GM19043 (cell line): ENCODE results near the gene STIMATE.

Source experiments
- ATAC-seq: cut with Tn5 transposase; IDR thresholded peaks from one replicate; pipeline ENCODE4 v1.9.1; 2021; ENCODE audit warnings: low read depth; ENCODE audit not compliant: unreplicated experiment

Gene STIMATE

GRCh38 chr3:52843881-52844280, 53.5 kb downstream of the STIMATE start:
- no peak for ATAC-seq

GRCh38 chr3:52843108-52843865, 54.1 kb downstream of the STIMATE start:
- ATAC-seq: no peak

- ATAC-seq: no peak
Observed at GRCh38 chr3:52842424-52842823, 54.9 kb downstream of the STIMATE start.

DNA sequence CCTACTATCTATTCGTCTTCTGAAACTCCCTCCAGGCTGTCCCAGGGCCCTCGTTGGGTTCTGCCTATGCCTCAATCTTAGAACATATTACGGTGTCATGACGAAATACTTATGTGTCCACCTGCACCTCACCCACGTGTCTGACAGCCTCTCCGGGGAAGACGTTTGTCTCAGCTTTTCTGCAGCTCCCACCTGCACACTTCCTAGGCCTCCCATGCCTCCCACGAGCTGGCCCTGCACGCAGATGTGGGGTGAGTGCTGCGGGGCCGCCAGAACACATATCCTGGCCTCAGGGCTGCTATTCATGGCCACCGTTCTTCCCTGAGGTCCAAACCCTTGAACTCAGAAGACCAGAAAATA, 55.4 kb downstream of the STIMATE start:
- no peak for ATAC-seq

- no peak for ATAC-seq
Observed at GRCh38 chr3:52841211-52841980, 56.0 kb downstream of the STIMATE start.

GRCh38 chr3:52839892-52840545, 57.3 kb downstream of the STIMATE start:
- no peak for ATAC-seq

DNA sequence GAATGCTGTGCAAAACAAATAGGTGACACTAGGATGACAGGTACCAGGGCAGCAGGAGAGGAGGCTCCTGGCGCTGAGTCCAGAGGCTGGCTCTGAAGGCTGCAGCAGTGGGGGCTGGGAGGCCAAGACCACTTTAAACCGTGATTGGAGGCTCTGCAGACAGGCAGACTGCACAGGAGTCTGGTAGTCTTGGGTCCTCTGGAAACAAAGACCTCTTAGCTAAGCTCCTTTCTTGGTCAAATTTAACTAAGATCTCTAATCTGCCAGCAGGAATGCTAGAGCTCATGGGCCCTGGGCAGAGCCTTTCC, 58.1 kb downstream of the STIMATE start:
- no peak for ATAC-seq

- peak; percentile 70 for ATAC-seq
Observed at GRCh38 chr3:52838561-52839267, 58.6 kb downstream of the STIMATE start.

DNA sequence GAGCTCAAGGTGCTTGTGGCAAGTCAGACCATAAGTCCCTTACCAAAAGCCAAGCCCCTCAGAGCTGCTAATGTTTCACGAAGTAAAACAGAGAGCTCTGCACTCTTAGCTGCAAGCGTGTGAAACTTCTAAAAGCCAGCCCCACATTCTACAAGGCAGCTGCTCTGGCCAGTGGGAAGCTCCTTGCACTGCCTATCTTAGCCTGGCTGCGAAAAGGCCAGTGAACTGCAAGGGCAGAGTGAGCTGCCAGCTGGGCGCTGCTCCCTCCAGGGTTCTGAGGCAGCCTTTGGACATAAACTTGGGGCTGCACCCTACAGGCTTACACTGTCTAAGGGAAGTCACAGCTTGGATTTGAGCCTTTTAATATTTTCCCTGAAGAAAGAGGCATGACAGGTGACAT, 60.4 kb downstream of the STIMATE start:
- no peak for ATAC-seq

- ATAC-seq: no peak
Observed at GRCh38 chr3:52836471-52836845, 60.9 kb downstream of the STIMATE start.

GRCh38 chr3:52835766-52836470, 61.4 kb downstream of the STIMATE start:
- ATAC-seq: no peak

GRCh38 chr3:52834871-52835501, 62.4 kb downstream of the STIMATE start, which contains the start of gene MUSTN1:
Gene MUSTN1 (minus strand): TSS chr3:52835019. CDS start chr3:52834948, 71 bp downstream.
- no peak for ATAC-seq

DNA sequence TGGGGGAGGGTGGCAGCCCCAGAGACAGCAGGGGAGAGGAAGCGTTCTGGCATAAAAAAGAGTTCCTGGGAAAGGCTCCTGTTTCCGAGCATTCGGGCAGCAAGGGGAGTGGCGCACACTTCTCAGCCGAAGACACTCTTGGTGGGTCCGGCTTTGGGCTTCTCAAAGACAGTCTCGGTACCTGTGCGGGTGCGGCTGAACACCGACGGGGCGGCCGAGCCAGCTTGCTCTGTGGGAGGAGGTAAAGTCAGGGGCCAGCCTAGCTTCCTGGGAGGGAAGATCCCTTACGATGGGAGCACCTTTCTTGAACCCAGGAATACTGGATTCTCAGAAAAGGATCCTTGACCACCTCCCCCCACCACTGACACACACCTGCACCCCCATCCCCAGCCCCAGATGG, 64.1 kb downstream of the STIMATE start:
- ATAC-seq: no peak

DNA sequence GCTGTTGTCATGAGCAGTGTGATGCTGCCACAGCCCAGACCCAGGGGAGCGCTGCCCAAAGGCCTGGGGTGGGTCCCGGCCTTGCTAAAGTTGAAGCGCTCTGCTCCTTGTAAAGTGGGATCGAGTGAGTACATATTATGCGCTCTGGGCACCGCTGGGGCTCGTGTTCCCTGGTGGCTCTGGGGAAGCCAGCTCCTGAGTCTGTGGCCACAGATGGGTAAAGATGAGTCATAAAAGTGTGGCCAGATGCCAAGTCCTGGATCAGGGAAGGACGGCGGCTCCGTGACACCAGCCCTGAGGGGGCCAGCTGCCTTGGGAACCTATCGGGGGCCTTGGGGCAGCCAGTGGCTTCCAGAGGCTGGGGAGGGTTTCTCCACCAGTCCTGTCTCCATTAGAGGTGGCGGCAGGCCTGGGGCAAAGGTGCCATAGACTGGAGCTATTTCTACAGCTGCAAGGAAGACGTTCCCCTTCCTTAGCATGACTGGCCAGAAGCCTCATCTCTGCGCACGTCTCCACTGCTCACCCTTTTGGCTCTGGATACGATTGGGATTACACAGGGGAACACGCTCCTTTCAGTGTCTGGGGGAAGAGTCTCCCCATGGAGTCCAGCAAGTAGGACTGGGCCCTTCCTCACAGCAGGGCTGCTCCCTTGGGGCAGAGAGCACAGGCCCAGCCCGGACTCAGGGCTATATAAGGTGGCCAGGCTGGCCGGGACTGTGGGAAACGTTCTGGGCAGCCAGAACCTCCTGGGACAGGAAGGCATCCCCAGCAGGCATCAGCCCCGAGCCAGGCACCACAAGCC, 65.6 kb downstream of the STIMATE start:
- no peak for ATAC-seq

DNA sequence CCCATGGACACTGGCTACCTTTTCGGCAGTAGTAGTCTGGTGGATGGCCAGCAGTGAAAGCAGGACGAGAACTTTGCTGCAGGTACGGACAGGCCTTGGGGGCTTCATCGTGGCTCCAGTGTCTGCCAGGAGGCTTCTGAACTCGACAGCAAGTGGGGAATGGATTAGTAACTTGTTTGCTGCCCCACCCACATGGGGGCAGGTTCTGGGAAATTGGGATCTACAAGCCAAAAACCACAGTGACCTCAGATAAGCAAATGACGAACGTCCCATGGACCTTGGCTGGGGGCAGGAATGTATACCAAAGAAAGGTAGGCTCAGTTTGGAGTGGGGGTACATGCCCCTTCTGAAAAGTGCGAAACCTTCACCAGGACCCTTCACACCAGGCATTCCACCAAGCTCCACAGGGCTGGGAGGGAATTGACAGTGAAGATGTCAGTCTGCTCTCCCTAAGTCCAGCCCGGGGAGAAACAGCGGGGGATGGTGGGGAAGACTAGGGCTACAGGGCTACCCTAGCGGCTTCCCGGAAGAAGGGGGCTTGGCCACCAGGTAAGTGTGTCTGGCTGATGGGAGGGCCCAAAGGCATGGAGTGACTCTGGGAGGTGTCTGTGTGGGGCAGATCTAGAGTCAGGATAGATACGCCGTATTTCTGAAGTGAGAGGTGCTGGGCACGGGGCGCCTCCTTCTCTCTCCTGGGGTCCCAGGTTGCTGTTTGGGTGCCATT, 66.7 kb downstream of the STIMATE start, which contains the start of gene ITIH4:
Gene ITIH4, minus strand, starts transcription at position 138 of the 724 bp plus-strand sequence. Its CDS starts 30 bp downstream, at position 108.
- ATAC-seq: no peak

DNA sequence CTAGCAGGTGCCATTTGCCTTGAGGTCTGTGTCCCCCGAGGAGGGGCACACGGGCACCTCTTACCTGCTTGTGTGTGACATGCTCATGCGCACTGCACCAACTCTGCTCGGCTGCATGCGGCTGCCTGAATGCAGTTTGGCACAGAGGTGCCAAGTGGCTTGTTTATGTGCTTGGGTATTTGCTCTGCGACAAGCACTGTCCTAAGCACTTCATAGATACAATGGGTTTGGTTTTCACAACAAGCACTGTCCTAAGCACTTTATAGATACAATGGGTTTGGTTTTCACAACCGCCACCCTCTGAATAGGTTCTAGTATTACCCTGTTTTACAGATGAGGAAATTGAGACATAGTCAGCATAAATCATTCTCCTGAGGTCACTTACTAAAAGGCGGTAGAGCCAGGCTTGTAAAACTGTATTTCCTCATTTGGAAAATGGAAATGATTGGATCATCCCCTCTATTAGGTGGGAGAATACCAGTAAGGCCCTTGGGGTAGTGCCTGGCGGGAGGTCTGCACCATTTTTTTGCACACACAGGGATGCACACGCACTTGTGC, 67.4 kb downstream of the STIMATE start:
- no peak for ATAC-seq

DNA sequence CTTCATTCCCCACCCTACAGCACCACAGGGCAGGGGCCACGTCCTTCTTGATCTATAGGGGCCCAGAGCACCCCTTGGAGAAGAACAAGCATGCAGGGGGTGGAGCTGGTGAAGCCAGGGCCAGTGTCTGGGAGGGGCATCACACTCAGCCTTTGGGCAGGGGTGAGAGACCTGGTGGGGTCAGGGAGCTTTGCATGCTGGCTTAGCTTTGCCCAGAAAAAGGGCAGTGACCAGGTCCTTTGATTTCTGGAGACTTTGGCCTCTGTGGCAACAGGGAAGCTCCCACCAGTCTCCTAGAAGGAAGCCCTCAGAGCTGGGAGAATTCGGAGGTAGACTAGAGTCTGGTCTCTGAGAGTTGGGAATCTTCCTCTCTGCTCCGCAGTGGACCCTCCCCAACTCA, 67.9 kb downstream of the STIMATE start:
- ATAC-seq: no peak

- no peak for ATAC-seq
Observed at GRCh38 chr3:52827866-52828376, 69.4 kb downstream of the STIMATE start.
